GM18909 (cell line): Measurements from ENCODE around the gene PBX1.

Source experiments
- ATAC-seq: cut with Tn5 transposase; IDR thresholded peaks from one replicate; pipeline ENCODE4 v1.9.1; 2021; ENCODE audit warnings: mild to moderate bottlenecking; ENCODE audit not compliant: unreplicated experiment, poor library complexity

Gene PBX1

DNA sequence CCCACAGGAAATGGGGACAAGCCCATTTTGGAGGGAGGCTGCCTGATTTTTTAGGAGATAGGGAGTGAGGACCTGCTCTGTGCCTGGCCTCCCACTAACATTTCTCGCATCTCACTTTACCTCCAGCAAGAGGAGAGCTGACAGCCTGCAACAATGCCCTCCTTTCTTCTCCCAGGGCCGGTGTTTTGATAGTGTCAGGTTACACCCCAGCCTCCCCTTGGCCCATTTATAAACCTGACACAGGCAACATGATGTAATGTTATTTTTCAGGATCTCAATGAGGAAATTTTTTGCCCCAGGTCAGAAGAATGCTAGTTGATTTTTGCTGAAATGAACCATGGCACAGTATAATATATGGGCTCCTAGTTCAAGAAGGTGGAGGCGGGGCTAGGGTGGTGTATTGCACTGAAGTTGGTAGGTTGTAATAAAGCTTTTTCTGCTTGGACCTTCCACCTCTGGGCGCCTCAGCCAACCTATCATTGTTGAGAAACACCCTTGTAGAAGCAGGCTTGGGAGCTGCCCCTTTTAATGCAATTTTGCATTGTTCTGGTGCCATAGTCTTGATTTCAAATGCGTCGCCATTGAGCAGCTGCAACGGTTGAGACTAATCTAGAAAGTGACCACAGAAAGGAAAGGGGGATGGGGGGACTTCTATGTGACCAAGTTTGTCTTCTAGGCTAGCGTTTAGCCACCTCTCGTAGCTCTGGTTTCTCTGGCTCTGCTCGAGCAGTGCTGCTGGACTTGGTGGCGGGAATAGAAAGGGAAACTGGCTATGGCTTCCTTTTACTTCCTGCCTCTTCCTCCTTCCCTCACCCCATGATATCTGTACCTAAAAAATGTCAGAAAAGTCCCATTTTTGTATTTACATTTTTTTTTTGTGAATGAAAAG, 53.0 kb downstream of the PBX1 start:
- no peak for ATAC-seq

DNA sequence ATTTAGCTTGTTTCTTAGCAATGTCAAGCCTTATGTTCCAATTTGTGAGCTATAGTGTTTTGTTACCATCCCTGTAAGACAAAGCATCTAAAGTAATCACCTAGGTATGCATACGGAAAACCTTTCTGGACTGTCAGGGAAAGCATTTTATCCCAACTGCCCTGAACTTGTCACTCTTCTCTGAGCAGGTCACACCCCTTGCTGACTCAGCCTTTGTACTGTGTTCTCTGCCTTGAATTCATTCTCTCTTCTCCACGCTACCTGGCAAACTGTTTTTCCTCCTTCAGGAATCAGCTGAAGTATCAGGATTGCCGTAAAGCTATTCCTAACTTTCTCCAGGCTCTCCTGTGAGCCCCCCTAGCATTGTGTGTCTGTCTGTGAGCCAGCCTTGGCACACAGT, 54.2 kb downstream of the PBX1 start:
- no peak for ATAC-seq

DNA sequence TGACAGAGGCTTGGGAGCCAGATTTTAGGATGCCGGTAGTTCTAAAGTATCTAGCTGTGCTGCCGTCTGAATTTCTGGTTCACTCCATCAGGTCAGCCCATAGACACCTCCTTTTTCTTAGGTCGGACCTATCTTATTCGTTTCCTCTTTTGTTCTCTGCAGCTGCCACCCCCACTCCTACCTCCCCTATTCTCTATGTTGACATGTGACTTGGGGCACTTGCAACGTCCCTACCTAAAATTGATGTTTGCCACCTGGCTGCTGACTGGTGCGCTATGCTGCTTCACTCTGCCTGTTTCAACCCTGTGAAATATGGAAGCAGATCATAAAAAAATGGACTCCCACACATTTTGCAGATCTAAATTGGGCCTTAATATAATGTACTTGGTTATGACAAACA, 55.3 kb downstream of the PBX1 start:
- ATAC-seq: no peak

DNA sequence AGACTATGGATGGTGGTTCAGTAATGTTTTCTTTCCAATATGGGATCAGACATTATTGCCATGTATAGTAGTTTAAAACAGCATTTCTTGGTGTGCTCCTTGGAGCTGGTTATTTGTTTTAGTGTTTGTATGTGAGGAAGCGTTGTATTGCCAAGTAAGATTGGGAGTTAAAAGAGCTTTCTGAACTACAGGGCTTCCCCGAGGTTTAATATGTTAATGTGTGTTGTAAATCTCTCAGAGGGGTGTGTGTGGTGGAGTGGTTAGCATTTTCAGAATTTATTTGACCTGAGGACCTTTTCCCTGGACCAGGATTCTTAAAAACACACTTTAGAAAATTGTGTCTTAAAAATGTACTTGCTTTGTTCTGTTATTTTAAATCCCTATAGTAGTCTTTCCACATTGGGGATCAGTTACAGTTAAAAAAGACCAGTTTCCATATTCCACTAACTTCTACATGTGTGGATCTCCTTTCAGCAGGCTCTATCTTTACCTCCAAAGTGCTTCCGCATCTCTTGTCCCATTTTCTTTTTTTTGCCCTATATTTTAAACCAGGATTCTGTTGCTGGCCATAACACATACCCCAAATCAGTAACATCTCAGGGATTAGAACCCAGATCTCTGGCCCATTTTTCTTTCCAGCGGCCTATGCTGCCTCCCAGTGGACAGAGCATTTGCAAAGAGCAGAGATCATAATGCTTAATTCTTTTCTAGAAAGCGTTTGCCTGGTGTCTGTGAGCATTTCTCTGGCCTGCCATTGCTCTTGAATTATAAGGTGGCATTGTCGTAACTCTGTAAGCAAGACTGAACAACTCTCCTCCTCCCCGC, 58.6 kb downstream of the PBX1 start:
- ATAC-seq: no peak

DNA sequence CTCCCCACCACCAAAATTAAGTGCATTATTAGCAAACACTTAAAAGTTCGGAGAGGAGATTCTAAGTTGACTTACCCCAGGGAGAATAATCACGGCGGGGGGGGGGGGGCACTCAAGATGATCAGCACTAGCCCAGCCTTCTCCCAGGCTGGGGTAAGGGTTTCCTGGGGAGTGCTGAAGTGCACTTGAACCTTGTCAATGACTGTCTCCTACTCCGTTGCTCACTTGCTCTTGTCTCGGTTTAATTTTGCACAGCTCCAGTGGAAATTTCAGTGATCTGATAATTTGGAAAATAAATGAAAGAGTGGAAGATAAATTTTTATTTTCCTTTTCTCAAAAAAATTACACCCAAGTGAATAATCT, 59.2 kb downstream of the PBX1 start:
- no peak for ATAC-seq

DNA sequence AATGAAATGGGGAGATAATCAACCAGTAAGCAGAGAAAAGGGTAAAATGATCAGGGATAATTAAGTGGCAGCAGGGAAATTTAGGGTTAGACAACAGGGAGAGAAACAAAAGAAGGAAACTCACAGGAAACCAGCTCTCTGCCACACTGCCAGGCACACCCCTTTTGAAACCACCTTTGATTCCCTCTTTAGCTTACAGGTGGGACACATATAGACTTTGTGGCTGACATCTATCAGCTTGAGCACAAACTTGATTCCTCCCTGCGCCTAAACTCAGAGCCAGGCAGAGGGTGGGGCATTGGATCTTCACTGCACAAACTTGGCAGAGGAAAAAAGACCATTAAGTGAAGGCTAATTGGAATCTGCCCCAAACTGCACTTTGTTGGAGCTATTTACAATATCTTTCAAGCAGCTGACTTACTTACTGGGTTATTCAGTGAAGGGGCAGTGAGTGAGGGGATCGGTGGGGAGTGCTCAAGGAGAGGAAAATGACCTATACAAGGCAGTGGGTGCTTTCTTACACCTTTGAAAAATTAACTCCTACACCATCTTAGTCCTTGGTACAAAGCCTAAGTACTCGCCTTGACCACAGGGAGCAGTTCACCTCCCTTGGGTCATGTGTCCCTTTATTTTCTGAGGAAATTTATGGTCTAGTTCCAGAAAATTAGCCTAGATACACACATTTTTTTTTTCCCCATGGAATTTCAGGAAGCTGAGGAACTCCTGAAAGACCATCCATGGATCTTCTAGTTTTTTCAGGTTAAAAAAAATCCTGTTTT, 60.2 kb downstream of the PBX1 start:
- ATAC-seq: no peak

DNA sequence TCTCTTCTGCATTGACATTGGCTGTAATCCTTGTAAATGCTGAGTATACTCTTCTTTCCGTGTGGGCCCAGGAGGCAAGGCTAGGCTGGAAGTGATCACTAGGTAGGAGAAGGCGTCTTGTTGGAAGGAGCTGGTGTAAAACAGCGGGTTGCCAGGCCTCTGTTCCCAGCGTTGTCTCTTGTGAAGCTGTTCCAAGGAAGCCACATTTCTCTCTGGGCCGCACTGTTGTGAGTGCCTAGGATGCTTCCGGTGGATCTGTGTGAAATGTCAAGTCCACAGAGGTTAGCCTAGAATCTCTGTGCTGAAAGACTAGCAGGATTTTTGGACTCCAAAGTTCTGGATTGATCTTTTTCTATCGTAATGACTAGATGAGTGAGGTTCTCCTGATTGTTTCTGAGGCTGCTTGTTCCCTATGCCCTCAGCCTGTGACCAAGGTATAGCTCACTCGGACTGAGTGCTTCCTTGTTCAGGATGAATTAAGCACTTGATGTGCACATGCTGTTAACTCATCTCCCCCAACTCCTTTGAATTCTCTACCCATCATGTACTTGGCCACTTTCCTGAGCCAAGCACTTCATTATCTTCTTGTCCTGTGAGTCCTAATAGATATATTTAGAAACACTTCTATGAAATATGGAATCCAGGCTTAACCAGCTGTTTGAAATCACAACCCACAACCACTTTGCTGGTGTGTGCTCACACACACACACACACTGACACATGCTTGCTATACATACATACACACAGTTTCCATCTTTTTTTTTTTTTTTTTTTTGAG, 63.3 kb downstream of the PBX1 start:
- no peak for ATAC-seq

DNA sequence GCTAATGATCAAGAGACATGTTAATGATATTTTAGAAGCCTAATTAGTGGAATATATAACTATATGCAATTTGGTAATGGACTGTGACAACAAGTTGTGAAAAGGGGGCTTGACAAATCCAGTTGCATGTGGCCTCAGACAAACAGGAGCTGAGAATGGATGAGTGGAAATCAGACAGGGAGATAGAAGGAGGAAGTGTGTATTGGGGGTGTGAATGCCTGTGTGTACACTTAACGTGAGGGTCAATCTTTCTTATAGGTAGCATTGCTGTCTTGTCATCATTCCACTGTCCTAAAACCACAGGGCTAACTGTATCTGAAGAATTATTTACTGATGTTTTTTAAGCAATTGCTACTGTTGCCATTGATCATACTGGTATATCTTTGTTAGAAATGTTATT, 64.8 kb downstream of the PBX1 start:
- no peak for ATAC-seq

DNA sequence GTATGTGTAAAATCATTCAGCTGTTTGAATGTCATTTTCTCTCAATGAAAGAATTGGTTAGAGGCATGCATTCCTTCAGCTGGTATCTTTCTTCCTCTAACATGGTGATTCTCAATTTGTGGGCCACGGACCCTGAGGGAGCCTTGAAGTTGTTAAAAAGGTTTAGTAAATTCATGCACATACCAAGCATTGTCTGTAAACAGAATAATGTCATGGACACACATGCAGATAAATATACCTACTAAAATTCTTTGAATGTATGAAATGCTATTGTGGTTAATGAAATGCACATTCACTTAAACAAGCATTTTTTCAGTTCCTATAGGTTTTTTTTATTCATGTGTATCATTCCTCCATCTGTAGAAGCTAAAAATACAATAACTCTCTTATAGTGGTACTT, 65.4 kb downstream of the PBX1 start:
- no peak for ATAC-seq

DNA sequence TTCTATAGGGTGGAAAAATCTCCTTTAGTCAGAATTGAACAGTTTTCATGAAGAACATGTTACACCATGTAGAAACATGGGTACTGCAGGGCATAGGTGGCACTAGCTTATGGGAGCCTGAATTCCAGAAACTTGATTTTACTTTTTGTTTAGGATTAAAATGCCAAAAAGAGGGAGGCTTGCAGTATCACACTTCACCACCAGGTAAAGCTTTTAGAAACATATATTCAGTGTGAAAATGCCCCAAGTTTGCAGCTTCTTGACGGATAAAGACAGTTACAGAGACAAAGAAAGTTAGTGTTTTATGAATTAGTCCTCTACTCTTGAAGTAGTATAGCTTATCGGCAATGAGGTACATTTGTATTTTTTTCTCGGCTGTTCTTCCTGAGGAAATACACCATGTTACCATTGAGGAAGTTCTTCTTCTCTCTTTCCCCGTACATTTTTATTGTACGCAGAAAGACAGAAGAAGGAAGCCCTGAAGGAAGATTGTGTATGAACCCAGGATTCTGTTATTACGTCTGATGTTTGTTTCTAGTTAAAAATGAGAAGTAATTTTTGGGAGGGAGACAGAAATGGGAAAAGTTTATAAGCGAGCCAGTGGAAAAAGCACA, 66.1 kb downstream of the PBX1 start:
- no peak for ATAC-seq

DNA sequence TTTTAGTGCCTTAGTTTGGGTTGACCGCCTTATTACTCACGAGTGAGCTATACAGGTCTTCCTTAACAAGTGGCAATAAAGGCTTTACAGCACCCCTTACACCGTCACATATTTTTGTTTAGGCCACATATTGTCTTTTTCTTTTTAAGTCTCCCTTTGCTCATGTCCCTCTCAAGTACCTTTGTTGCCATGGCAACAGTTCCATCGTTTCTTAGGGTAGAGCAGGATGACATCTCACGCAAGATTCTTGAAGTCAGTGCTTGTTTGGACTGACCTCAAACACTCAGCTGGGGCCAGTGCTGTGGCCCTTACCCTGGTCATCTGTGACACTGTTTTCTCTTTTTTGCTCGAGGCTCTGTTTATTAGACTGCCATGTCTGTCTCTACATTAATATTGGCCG, 69.8 kb downstream of the PBX1 start:
- no peak for ATAC-seq

DNA sequence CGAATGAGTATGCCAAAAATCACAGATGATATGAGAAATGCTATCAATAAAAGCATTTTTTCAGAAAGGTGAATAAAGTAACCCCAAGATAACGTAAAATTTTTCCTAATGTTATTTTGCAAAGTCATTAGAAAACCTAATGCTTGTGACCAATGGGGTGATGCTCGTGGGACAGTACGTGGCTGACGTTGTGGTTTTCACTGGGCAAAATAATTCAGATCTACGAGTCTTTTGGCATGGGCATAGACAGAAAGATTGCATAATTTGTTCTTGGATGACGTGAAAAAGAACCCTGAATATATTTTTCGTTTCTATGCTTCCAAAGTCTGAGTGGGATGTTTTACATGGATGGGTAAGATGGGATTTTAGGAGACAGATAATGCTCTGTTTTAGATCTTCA, 71.0 kb downstream of the PBX1 start:
- ATAC-seq: no peak

DNA sequence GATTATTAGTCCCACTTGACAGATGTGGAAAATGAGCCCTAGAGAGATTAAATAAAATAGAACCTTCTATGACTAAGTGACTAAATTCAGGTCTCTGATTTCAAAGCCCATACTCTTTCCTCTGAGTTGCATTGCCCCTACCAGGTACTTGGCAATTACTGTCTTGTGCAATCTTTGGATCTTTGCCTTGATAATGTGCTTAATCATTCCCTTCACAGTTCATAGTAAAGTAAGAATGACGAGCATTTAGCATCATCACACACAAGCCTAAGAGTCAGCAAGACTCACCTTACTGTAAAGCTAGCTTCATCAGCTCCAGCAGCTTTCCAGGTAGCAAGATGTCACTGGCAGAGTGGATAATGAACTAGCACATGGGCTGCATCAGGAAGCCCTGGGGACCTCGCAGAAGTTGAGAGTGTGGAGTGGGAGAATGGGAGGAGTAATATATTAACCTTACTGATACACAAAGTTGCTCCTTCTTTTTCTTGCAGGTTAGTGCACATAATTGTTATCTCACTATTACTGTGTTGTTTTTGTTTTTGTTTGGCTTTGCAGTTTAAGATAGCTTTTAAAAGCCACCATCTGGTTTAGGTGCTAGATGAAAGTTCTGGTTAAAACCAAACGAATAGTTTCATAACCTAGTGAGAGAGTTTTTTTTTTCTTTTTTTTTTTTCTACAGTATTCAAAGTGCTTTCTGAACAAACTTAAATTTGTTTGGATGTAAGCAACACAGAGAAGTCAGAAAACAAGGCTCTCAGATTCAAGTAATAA, 71.8 kb downstream of the PBX1 start:
- ATAC-seq: no peak

DNA sequence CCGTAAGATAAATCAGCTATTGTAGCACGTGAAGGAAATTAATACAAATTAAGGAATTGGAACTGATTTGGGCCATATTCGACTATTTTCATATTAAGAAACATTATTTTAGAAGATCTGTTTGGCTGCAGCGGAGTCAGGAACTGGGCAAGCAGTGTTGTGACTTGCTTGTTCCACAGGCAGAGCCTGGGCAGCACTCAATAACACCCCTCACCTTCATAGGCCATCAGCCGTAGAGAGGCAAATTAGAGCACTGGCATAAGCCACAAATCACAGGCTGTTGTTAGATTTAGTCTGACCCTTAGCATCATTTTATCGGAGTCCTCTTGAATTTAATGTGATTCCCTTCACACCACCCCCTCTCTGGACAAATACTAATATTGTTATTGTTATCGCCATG, 72.8 kb downstream of the PBX1 start:
- ATAC-seq: no peak

DNA sequence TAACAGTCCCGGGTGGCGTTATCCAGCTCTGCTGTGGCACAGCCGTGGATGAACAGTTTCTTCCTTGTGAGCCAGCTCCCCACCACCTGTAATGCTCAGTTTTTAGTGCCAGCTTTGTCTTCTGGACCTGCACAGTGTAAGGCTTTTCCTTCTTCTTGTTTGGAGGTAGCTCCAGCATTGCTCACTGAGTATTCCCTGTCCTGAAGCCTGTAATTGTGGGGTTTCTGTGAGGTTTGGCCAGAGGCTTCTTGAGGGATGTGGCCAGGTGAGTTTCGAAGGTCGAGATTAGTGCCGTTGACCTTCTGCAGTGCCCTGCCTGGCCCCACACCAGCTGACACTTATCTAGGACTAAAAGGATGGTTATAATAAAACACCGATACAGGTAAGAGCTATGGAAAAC, 75.0 kb downstream of the PBX1 start:
- ATAC-seq: no peak

DNA sequence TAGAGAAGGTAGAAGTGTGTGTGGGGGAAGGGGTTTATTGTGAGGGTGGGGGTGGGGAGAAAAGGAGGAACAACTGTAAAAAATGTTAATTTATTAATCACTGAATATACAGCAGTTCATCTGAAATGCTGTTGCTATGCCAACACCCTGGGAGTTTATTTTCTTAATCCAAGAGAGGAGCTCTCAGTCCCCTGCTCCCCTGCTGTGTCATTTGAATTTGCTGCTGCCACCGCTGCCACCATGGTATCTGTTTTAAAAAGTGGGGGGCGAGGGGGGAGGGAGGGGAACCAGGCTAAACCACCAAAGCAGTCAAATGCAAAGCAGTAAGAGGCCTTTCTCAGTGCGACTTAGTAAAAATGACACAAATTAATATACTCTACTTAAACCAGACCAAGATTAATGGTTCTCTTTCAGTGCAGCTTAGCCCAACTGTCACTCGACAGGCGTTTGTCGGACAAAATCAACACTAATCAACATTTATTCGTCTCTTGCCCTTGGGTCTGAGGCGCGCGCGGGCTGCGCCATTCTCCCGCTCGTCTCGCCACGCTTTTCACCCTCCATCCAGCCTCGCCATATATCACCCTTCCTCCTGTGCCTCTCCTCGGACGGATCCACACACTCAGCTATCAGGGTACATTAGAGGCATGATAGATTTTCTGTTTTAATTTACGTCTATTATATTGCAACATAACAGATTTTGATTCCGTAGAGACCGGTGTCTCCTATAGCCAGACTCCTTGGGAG, 76.2 kb downstream of the PBX1 start:
- ATAC-seq: no peak

DNA sequence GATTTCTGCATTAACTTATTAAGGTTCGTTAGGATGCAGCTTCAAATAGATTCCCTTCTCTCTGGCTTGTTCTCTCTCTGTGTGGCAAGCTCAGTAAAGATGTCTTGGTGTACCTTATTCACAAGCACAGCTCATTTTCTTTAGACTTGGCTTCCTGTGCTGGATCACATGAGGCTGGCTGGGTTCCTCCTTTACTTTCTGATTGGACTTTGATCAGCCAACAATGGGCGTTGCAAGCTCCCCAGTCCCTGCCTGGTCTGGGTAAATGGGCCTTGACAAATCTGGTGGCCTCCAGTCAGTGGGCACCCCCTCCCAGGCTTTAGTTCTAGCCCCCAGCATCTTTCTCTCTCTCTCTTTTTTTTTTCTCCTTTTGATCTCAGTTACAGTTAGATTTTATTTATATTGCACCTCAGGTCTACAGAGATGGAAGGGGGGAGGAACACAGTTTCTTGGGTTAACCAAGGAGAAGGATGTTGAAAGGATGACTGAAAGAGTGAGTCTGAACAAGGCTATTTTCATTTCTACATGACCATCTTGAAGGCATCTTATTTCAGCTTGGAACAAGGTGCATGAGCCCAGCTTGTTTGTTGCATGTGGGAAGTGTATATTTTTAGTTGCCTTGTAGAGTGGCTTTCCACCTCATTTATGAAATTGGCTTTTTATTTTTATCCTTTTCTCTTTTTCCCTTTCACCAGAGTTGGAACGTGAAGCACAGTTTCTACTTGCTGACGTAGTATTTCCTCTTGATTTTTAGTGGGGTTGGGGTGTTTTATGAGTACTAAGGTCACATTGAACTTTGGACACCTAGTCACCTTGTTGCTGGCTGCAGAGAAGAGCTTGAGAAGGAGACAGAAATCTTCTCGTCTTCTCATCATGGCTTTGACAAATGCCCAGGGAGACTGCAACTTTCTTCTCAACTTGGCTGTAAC, 77.1 kb downstream of the PBX1 start:
- ATAC-seq: no peak
